NCI-H345 (cell line): ENCODE results near the gene FILIP1.
A peak's percentile ranks its signal among the peaks of the same experiment; 100 is the strongest.

Source experiments
- DNase-seq: peaks from one replicate; lab custom pipeline; 2025; lab: John Stamatoyannopoulos, UW

FILIP1 gene, protein sequence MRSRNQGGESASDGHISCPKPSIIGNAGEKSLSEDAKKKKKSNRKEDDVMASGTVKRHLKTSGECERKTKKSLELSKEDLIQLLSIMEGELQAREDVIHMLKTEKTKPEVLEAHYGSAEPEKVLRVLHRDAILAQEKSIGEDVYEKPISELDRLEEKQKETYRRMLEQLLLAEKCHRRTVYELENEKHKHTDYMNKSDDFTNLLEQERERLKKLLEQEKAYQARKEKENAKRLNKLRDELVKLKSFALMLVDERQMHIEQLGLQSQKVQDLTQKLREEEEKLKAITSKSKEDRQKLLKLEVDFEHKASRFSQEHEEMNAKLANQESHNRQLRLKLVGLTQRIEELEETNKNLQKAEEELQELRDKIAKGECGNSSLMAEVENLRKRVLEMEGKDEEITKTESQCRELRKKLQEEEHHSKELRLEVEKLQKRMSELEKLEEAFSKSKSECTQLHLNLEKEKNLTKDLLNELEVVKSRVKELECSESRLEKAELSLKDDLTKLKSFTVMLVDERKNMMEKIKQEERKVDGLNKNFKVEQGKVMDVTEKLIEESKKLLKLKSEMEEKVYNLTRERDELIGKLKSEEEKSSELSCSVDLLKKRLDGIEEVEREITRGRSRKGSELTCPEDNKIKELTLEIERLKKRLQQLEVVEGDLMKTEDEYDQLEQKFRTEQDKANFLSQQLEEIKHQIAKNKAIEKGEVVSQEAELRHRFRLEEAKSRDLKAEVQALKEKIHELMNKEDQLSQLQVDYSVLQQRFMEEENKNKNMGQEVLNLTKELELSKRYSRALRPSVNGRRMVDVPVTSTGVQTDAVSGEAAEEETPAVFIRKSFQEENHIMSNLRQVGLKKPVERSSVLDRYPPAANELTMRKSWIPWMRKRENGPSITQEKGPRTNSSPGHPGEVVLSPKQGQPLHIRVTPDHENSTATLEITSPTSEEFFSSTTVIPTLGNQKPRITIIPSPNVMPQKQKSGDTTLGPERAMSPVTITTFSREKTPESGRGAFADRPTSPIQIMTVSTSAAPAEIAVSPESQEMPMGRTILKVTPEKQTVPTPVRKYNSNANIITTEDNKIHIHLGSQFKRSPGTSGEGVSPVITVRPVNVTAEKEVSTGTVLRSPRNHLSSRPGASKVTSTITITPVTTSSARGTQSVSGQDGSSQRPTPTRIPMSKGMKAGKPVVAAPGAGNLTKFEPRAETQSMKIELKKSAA (N-terminal part only)

GRCh38 chr6:75493400-75494064 is at the start of gene FILIP1:
TSS of gene FILIP1 (minus strand) at chr6:75493800. CDS start at chr6:75414972, 78,828 bp downstream.
- DNase-seq, result no peak

- no peak for DNase-seq
Observed at GRCh38 chr6:75543311-75543710, 49.7 kb upstream of the FILIP1 start.

GRCh38 chr6:75539136-75539535 is 45.5 kb upstream of the FILIP1 start:
- no peak for DNase-seq

DNA sequence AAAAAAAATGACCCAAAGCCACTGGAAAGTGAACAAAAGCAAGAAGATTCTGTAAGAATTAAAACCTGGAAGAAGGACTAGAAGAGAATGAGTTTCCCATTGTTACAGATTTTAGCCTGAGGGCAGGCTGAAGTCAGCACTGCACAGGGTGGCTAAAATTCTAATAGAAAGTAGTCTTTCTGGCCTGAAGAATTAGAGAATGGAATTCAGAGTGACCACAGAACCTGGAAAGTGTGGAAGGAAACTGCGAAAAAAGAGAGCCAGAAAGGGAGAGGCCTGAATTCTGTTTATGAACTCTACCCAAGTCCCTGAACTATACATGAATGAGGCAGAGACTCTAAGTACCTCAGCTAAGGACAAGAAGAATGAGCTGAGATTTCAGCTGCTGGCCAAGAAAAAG is 38.9 kb upstream of the FILIP1 start:
- no peak for DNase-seq

DNA sequence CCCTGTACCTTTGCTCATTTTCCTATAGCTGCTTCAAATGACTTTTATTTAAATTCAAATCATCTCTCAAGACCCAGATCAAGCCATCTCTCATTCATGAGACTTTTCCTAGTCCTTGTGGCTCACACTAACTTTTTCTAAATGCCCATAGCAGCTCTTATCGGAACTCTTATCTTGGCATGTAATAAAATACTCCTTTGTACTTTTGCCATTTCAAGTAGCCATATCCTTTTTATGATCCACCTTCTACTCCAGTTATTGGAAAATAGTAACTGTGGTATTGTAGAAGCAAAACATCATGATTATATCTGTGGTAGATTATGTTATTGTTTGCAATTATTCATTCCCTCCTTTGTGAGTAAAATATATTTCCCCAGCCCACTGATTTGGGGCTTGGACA is 37.6 kb upstream of the FILIP1 start:
- no peak for DNase-seq

DNA sequence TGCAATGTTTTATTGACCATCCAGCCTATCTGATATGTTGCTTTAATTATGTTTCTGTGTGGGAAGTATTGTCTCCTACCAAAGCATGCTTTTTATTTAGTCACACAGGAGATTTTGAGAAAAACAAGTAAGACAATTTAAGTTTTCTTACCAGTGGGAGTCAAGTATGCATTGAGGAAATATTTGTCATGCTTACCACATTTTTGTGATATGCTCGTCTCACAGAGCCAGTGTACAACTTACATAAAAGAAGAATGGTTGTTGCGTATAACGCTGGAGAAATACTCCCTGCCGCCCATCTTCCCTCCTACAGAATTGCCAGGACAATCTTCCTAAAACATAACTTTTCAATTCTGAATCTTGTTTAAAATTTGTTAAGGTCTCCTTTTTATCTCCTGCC is 37.1 kb upstream of the FILIP1 start:
- no peak for DNase-seq

DNA sequence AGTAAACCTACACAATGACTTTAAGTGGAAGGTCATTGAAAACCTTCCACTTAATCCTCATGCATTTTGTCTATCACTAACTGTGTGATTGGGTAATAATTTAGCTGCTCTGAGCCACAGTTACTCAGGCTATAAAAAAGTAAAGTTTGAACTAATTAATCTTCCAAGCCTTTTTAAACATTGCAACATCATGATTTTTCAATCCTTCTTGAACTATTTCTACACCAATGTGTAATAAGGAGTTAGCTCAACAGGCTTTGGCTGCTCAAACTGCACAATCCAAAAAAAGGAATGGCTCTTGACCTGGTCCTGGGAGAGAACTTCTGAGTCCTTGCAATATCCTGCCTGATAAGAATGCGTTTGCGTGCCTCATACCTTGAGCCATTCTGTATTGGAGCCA is 34.8 kb upstream of the FILIP1 start:
- DNase-seq, result no peak

DNA sequence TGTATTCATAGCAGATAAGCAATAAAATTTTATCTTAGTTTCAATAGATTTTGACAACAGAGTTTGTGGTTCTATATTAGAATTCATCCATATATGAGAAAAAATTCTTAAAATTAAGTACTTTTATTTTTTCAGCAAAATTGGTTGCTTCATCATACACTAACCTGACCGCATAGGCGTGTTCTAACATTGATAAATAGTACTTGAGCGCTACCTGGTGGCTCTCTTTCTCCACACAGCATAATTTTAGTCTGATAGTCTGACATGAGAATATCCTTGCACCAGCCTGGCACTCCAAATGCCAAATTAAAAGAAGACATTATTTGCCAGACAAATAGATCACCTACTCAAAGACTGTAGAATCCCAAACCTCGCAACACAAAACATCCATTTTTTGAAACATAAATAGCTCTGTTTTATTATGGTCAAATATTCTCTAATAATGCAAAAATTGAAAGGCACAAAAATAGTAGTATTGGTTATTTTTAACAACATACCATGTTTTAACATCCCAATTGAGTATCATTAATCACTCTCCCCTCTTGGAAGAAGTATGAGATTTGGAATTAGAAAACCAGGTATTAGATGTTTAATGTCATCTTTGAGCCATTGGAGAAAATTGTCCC is 33.0 kb upstream of the FILIP1 start:
- peak; percentile 41 for DNase-seq

DNA sequence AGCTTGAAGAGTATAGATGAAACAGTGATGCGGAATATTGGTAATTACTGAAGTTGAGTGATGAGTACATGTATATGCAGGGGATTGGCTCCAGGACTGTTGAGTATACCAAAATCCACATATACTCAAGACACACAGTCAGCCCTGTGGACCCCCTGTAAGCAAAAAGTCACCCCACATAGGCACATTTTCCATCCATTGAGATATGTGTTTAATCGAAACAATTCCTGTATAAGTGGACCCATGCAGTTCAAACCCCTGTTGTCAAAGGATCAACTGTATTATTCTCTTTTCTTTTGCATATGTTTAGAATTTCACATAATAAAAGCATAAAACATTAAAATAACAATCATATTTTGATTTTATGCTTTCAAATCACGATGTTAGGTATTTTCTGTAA is 32.1 kb upstream of the FILIP1 start:
- no peak for DNase-seq

DNA sequence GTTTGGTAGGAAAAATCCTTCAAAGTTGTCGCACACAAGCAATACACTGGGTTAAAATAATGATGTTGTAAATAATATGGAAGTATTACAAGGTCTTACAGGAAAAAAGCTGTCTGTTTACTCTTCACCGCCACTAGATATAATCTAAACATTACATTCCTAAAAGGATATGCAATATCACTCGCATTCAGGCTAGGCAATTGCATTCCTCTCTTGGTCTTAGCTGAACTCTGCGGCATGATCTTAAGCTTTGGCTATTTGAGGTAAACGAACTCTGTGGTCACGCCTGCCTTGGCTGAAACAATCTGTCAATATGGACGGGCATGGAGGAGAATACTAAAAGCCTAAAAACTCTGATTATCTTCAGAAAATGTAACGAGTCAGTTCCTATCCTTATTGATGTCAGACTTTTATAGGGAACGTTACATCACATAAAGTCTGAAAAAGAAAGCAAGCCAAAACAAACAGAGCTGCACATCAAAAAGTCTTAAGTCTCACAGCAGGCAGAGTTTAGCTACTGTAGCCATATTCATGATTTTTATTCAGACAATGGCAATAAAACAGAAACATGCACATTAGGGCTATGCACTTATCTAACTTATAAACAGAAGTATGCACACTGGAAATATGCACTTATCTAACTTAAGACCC is 30.8 kb upstream of the FILIP1 start:
- DNase-seq, result no peak

- no peak for DNase-seq
Observed at GRCh38 chr6:75516757-75517156, 23.2 kb upstream of the FILIP1 start.

- no peak for DNase-seq
Observed at GRCh38 chr6:75512591-75512990, 19.0 kb upstream of the FILIP1 start.

GRCh38 chr6:75505424-75505823 is 11.8 kb upstream of the FILIP1 start:
- DNase-seq, result no peak

GRCh38 chr6:75504465-75505222 is 11.0 kb upstream of the FILIP1 start:
- DNase-seq, result no peak

DNA sequence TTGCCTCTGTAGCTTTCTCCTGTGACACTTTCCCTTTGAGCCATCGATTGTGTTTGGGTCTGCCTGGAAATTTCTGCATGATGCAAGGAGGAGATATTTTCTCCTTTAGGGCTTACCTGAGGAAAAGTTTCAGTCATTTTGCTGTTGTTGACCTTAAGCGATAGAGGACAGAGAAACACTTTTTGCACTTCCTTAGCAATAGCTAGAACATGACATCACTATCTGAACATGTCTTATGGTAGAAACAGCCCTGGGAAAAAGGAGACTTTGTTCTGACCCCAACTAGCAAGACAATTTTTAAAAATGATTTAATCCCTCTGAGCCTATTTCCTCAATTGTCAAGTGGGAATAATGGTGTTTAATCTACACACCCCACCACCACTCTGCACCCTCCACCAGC is 9.7 kb upstream of the FILIP1 start:
- DNase-seq, result no peak

- DNase-seq, result no peak
Observed at GRCh38 chr6:75502884-75503283, 9.3 kb upstream of the FILIP1 start.

DNA sequence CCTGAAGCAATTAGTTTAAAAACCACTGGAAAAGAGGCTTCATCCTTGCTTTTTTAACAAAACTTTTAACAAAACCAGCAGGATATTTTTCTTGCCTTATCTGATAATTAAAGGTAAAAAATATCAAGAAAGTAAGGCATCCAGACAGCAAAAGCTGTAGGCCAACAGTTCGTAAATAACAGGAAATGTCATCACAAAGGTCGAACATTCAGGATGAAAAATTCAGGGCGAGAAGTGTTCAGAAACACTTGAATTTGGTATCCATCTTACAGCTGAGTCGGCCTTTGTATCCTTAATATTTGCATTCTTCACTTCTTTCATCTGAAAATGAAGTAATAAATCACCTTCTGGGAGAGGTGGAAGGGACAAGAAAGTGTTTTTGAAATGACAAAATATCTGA is 8.2 kb upstream of the FILIP1 start:
- no peak for DNase-seq

- DNase-seq, result no peak
Observed at GRCh38 chr6:75499640-75500039, 6.0 kb upstream of the FILIP1 start.

DNA sequence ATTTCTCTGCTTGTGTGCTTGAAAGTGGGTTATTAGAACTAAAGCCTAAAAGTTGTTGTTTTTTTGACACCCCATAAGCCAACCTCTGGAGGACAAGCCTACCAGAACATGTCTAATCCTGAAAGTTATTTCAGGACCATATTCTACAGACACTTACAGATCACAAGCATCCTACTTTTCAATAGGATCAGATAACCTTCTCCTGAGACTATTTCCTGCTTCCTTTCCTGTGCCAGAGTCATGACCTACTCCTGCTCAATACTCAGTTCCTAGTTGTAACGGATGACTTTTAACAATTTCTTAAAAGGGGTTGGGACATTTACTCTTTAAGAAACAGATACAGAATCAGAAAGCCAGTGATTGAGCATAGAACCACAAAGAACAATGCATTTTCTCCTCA is 5.3 kb upstream of the FILIP1 start:
- DNase-seq, result no peak

- no peak for DNase-seq
Observed at GRCh38 chr6:75497994-75498393, 4.4 kb upstream of the FILIP1 start.
